HCT116 (cell line): ENCODE data around the gene CELF4. TPM values are rescaled to one million over a fixed set of nuclear protein-coding genes. Genes with fewer than 3 reads are reported as not detected.

Experiments used
- ATAC-seq: fragments of 200-7000 bp; cut with Tn5 transposase; 2 replicates; pipeline ENCODE4 v1.9.1; 2020; ENCODE audit warnings: mild to moderate bottlenecking, moderate library complexity
- BruUV-seq: library from RNA; stranded (reverse); fragments of 400-500 nt; replicated peaks from 2 replicates; lab custom pipeline; 2021; lab: Mats Ljungman, UMichigan
- CTCF ChIA-PET: fragments of 300-600 bp; sonication (Branson Sonifier 250); formaldehyde crosslinking; loops from one replicate; lab custom pipeline; 2021; ENCODE audit warnings: antibody characterized with exemption; lab: Charles Lee
- POLR2A ChIA-PET: fragments of 300-600, 350-600 bp; sonication (Branson Sonifier 250); formaldehyde crosslinking; loops from one replicate; lab custom pipeline; 2021; ENCODE audit warnings: antibody characterized with exemption; lab: Charles Lee
- RAD21 ChIA-PET, 2 experiments: fragments of 300-600 bp; sonication (Branson Sonifier 250); formaldehyde crosslinking; loops; one replicate each; lab custom pipeline; 2023; ENCODE audit warnings: low total read pairs in 2 of 2; ENCODE audit not compliant: uncharacterized antibody in 2 of 2, unreplicated experiment in 2 of 2, low non-redundant PET in 1 of 2; lab: Charles Lee
- DNase-seq: peaks from one replicate; pipeline ENCODE4 v3.0.0-alpha.2; 2010; ENCODE audit warnings: low read depth, low spot score
- H2AFZ ChIP-seq: fragments of 200-600 bp; shearing (Covaris generic), sonication (generic); 2 replicates; pipeline ENCODE4 v1.6.1; 2017; ENCODE audit warnings: low read depth, mixed run types, mixed read lengths, antibody characterized with exemption, low read length; ENCODE audit not compliant: poor library complexity, severe bottlenecking
- H3K27ac ChIP-seq: 2 replicates; pipeline ENCODE4 v1.5.1; 2012; ENCODE audit warnings: low read depth, low read length
- H3K27me3 ChIP-seq: fragments of 200-600 bp; sonication (generic); 2 replicates; pipeline ENCODE4 v1.6.1; 2016; ENCODE audit warnings: mixed run types, low read length, mixed read lengths; ENCODE audit not compliant: insufficient read depth
- H3K36me3 ChIP-seq, 2 experiments: fragments of 200-500 bp in 1 of 2; fragments of 200-600 bp in 1 of 2; sonication (Bioruptor generic) in 1 of 2; sonication (generic) in 1 of 2; 2 replicates each; pipeline versions ENCODE4 v1.5.1 to v1.6.1; 2014 to 2016; ENCODE audit warnings: low read length in 2 of 2, inconsistent platforms in 1 of 2, mixed read lengths in 1 of 2, mixed run types in 1 of 2; ENCODE audit not compliant: insufficient read depth in 2 of 2, control insufficient read depth in 1 of 2
- H3K4me1 ChIP-seq, 2 experiments: fragments of 200-600 bp in 1 of 2; sonication (generic) in 1 of 2; 2 replicates each; pipeline versions ENCODE4 v1.5.1 to v1.6.1; 2012 to 2017; ENCODE audit warnings: low read length in 2 of 2, inconsistent platforms in 1 of 2, mild to moderate bottlenecking in 1 of 2, mixed read lengths in 1 of 2, mixed run types in 1 of 2, moderate library complexity in 1 of 2; ENCODE audit not compliant: insufficient read depth in 2 of 2, control insufficient read depth in 1 of 2
- H3K4me2 ChIP-seq: fragments of 200-600 bp; sonication (generic); 2 replicates; pipeline ENCODE4 v1.6.1; 2017; ENCODE audit warnings: mixed run types, low read length, mixed read lengths
- H3K4me3 ChIP-seq, 2 experiments: fragments of 200-600 bp in 1 of 2; sonication (generic) in 1 of 2; replicated peaks in 1 of 2; 2 replicates each; pipeline ENCODE4 v1.5.1; 2011 to 2016; ENCODE audit warnings: low read length in 2 of 2, control low read depth in 1 of 2, low read depth in 1 of 2, mild to moderate bottlenecking in 1 of 2, mixed read lengths in 1 of 2, mixed run types in 1 of 2
- H3K79me2 ChIP-seq: fragments of 200-600 bp; sonication (generic); 2 replicates; pipeline ENCODE4 v1.6.1; 2017; ENCODE audit warnings: mild to moderate bottlenecking, mixed run types, low read length, moderate library complexity, mixed read lengths; ENCODE audit not compliant: insufficient read depth
- H3K9ac ChIP-seq: fragments of 200-600 bp; sonication (generic); 2 replicates; pipeline ENCODE4 v1.6.1; 2016; ENCODE audit warnings: low read length, mixed read lengths
- H3K9me2 ChIP-seq: fragments of 200-600 bp; sonication (generic), shearing (Covaris generic); 2 replicates; pipeline ENCODE4 v1.6.1; 2017; ENCODE audit warnings: mixed run types, mild to moderate bottlenecking, moderate library complexity; ENCODE audit not compliant: insufficient read depth
- H3K9me3 ChIP-seq, 2 experiments: fragments of 200-500 bp in 1 of 2; fragments of 200-600 bp in 1 of 2; sonication (Bioruptor generic) in 1 of 2; sonication (generic) in 1 of 2; 2 replicates each; pipeline ENCODE4 v1.6.1; 2014 to 2017; ENCODE audit warnings: low read length in 2 of 2, mixed read lengths in 2 of 2, inconsistent platforms in 1 of 2, low read depth in 1 of 2, mild to moderate bottlenecking in 1 of 2, mixed run types in 1 of 2, moderate library complexity in 1 of 2; ENCODE audit not compliant: control insufficient read depth in 1 of 2, insufficient read depth in 1 of 2
- H4K20me1 ChIP-seq: fragments of 200-600 bp; sonication (generic), shearing (Covaris generic); 2 replicates; pipeline ENCODE4 v1.6.1; 2017; ENCODE audit warnings: mixed run types, mild to moderate bottlenecking, moderate library complexity; ENCODE audit not compliant: insufficient read depth
- CBX3 ChIP-seq: IDR thresholded peaks from 2 replicates; pipeline ENCODE4 v1.6.1; 2012; ENCODE audit warnings: low read depth
- CEBPB ChIP-seq: IDR thresholded peaks from 2 replicates; pipeline ENCODE4 v1.6.1; 2012; ENCODE audit warnings: low read depth
- EGR1 ChIP-seq: IDR thresholded peaks from 2 replicates; pipeline ENCODE4 v1.6.1; 2012; ENCODE audit warnings: low read depth
- ELF1 ChIP-seq: IDR thresholded peaks from 2 replicates; pipeline ENCODE4 v1.6.1; 2012; ENCODE audit warnings: low read depth, borderline replicate concordance
- FOSL1 ChIP-seq: IDR thresholded peaks from 2 replicates; pipeline ENCODE4 v1.6.1; 2012; ENCODE audit warnings: low read depth
- POLR2A ChIP-seq: IDR thresholded peaks from 2 replicates; pipeline ENCODE4 v1.7.0; 2011; ENCODE audit warnings: borderline replicate concordance; ENCODE audit not compliant: insufficient read depth, insufficient read length; ENCODE audit errors: extremely low read depth
- POLR2AphosphoS5 ChIP-seq: IDR thresholded peaks from 2 replicates; pipeline ENCODE4 v1.6.1; 2011; ENCODE audit warnings: mild to moderate bottlenecking, low read depth, low read length, moderate library complexity
- RAD21 ChIP-seq: IDR thresholded peaks from 2 replicates; pipeline ENCODE4 v1.6.1; 2012; ENCODE audit warnings: low read depth, mild to moderate bottlenecking
- SIN3A ChIP-seq: IDR thresholded peaks from 2 replicates; pipeline ENCODE4 v1.6.1; 2012; ENCODE audit warnings: low read depth
- TCF7L2 ChIP-seq: IDR thresholded peaks from 2 replicates; pipeline ENCODE4 v1.7.0; 2011; ENCODE audit warnings: borderline replicate concordance, inconsistent platforms; ENCODE audit not compliant: insufficient read depth, insufficient read length; ENCODE audit errors: extremely low read depth
- YY1 ChIP-seq: IDR thresholded peaks from 2 replicates; pipeline ENCODE4 v1.6.1; 2011; ENCODE audit warnings: low read length, low read depth, moderate library complexity, mild to moderate bottlenecking; ENCODE audit not compliant: insufficient replicate concordance; ENCODE audit errors: extremely low read depth
- intact Hi-C: fragments of 100-400 bp; cut with micrococcal nuclease; formaldehyde crosslinking; loops from 2 replicates; pipeline ENCODE4 v1.10.0; 2022
- total RNA-seq: library from RNA; stranded (reverse); gene quantifications from one replicate; pipeline ENCODE4 v1.2.1, GENCODE V29; 2021; ENCODE audit not compliant: unreplicated experiment
- TF ChIP-seq, protein P1 (sequence below): IDR thresholded peaks from 2 replicates; pipeline ENCODE4 v1.6.1; 2012
- TF ChIP-seq, protein P2 (sequence below): IDR thresholded peaks from 2 replicates; pipeline ENCODE4 v1.6.1; 2011; ENCODE audit warnings: mild to moderate bottlenecking, low read length, moderate library complexity; ENCODE audit not compliant: insufficient replicate concordance; ENCODE audit errors: extremely low read depth

Gene CELF4
- total RNA-seq, 1 experiment from 2014 or later, result not detected

- Histone ChIP-seq H3K27ac (no peak overlapping the region), H3K9me2 (no peaks in the 10 kb centered on the region), H3K79me2 (no peaks in the 10 kb centered on the region), H3K4me1 (peaks cover 13% of the 10 kb centered on the region in 2 experiments), H2AFZ (no peak overlapping the region), H3K4me2 (no peak overlapping the region), H3K9ac (no peak overlapping the region), H3K9me3 (no peaks in the 10 kb centered on the region), H3K36me3 (no peaks in the 10 kb centered on the region), H3K4me3 (no peak overlapping the region), H3K27me3 (no peaks in the 10 kb centered on the region), H4K20me1 (no peaks in the 10 kb centered on the region)
- no TSS peak for BruUV-seq
- no peak for TF ChIP-seq CBX3
- TF ChIP-seq, protein P1, sequence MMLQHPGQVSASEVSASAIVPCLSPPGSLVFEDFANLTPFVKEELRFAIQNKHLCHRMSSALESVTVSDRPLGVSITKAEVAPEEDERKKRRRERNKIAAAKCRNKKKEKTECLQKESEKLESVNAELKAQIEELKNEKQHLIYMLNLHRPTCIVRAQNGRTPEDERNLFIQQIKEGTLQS, result no peak
- no peak for TF ChIP-seq CEBPB
- no peak for TF ChIP-seq POLR2A
- TF ChIP-seq TCF7L2, result no peak
- no peak for TF ChIP-seq YY1
- TF ChIP-seq POLR2AphosphoS5, result no peak
- no peak for TF ChIP-seq RAD21
- TF ChIP-seq ELF1, result no peak
- TF ChIP-seq, protein P2, sequence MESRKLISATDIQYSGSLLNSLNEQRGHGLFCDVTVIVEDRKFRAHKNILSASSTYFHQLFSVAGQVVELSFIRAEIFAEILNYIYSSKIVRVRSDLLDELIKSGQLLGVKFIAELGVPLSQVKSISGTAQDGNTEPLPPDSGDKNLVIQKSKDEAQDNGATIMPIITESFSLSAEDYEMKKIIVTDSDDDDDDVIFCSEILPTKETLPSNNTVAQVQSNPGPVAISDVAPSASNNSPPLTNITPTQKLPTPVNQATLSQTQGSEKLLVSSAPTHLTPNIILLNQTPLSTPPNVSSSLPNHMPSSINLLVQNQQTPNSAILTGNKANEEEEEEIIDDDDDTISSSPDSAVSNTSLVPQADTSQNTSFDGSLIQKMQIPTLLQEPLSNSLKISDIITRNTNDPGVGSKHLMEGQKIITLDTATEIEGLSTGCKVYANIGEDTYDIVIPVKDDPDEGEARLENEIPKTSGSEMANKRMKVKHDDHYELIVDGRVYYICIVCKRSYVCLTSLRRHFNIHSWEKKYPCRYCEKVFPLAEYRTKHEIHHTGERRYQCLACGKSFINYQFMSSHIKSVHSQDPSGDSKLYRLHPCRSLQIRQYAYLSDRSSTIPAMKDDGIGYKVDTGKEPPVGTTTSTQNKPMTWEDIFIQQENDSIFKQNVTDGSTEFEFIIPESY, result no peak
- TF ChIP-seq SIN3A, result no peak
- TF ChIP-seq EGR1, result no peak
- no peak for TF ChIP-seq FOSL1
- intact Hi-C loops, result no loop called here
- DNase-seq, result no peak
- CTCF ChIA-PET, result no interaction called here
- no peak for ATAC-seq
- POLR2A ChIA-PET, result no interaction called here
- RAD21 ChIA-PET, result no interaction called here
Measured at GRCh38 chr18:37303009-37303408, 262.6 kb downstream of the CELF4 start.
